Breast epithelium (tissue), 3 donors: ENCODE data around the gene CDC45.

Experiments
- POLR2A ChIP-seq: fragments of 450-650 bp; IDR thresholded peaks from one replicate; pipeline ENCODE4 v1.6.1; 2016; ENCODE audit warnings: antibody characterized with exemption, mild to moderate bottlenecking, moderate library complexity
- POLR2AphosphoS5 ChIP-seq, 3 donors: sonication (generic); formaldehyde crosslinking; IDR thresholded peaks; one replicate each; pipeline ENCODE4 v1.6.1; 2017; ENCODE audit warnings: antibody characterized with exemption in 3 of 3
- TF ChIP-seq, protein P1 (sequence below), 3 donors: fragments of 450-650 bp; IDR thresholded peaks; one replicate each; pipeline ENCODE4 v1.5.1; 2016 to 2017; ENCODE audit warnings: antibody characterized with exemption in 3 of 3, mild to moderate bottlenecking in 3 of 3, moderate library complexity in 3 of 3

DNA sequence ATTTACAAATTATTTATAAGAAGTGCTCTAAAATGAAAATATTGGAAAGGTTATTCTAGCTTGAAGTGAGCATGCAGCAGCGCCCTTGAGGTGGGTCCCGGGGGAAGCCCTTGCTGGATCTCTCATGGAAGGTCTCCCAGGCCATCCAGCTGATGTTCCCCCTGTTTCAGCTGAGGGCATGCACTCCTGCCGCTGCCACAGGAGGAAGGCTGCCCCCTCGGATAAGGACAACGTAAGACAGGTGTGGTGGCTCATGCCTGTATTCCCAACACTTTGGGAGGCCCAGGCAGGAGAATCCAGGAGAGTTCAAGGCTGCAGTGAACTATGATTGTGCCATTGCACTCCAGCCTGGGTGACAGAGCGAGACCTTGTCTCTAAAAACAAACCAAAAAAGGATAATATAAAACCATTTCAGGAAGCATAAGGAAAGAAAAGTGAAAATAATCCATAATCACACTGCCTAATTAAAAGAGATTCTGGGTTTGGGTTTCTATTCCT is 15.0 kb downstream of the CDC45 start:
- TF ChIP-seq, protein P1, sequence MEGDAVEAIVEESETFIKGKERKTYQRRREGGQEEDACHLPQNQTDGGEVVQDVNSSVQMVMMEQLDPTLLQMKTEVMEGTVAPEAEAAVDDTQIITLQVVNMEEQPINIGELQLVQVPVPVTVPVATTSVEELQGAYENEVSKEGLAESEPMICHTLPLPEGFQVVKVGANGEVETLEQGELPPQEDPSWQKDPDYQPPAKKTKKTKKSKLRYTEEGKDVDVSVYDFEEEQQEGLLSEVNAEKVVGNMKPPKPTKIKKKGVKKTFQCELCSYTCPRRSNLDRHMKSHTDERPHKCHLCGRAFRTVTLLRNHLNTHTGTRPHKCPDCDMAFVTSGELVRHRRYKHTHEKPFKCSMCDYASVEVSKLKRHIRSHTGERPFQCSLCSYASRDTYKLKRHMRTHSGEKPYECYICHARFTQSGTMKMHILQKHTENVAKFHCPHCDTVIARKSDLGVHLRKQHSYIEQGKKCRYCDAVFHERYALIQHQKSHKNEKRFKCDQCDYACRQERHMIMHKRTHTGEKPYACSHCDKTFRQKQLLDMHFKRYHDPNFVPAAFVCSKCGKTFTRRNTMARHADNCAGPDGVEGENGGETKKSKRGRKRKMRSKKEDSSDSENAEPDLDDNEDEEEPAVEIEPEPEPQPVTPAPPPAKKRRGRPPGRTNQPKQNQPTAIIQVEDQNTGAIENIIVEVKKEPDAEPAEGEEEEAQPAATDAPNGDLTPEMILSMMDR (IDR thresholded peaks at IDR 0.05), result no peak
- TF ChIP-seq POLR2A (no peak), POLR2AphosphoS5 (IDR thresholded peaks at IDR 0.05) (no peak)
